ENCODE results near the gene PLPP6. TPM values are rescaled to one million over a fixed set of nuclear protein-coding genes. Genes with fewer than 3 reads are reported as not detected.

The PLPP6 gene
- total and polyA plus RNA-seq, 2 donors (not counting 1 experiment from before 2014, with no cell fraction given): 8.9 to 9.1 TPM

DNA sequence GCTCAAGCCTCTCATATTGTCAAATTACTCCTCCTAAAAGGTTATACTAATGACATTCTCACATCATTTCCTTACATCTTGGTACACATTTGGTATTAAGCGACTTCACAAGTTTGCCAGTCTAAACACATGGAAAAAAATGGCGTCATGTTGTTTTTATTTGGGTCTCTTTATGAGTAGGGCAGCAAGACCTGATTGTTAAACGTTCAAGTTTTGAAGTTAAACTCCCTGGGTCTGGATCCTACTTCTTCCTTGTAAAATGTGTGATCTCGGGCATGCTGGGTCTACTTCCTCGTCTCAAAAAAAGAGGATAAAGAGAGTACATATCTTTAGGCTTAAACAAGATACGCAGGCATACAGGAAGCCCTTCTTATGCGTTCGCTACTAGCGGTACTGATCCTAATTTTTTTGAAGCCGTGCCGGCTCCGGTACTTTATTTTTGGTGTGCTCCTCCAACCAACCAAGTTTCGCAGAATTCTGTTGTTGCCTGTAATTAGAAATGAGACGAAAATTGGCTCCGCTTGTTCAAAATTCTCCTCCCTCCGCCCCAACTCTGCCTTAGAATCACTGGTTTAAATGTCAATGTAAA, 16.7 kb downstream of the PLPP6 start:
- H3K9ac ChIP-seq (ENCODE audit: insufficient read depth, low read length): peak overlapping the region; percentile 68
- H4K20me1 ChIP-seq (ENCODE audit: control insufficient read depth, extremely low read depth, insufficient read depth, low read length): no peaks in the 10 kb centered on the region
- H3K4me2 ChIP-seq (ENCODE audit: extremely low read depth, insufficient read depth, low read length): peak overlapping the region; percentile 55
- H3K36me3 ChIP-seq (ENCODE audit: control insufficient read depth, insufficient read depth, low read length): no peaks in the 10 kb centered on the region
- DNase-seq (ENCODE audit: low read depth in 2 of 2): peak; percentile 35 to 67
- TF ChIP-seq EZH2 (IDR thresholded peaks at IDR 0.05; ENCODE audit: low read length, missing control alignments) (no peak), CTCF (conservative IDR thresholded peaks at IDR 0.05 in 1 of 2, IDR thresholded peaks at IDR 0.05 in 1 of 2; ENCODE audit: low read depth in 1 of 2, low read length in 2 of 2) (no peak)
- H3K4me1 ChIP-seq (ENCODE audit: control insufficient read depth, extremely low read depth, insufficient read depth, low read length): peaks cover 4% of the 10 kb centered on the region
- H3K79me2 ChIP-seq (ENCODE audit: control insufficient read depth, insufficient read depth, low read length): peaks cover 31% of the 10 kb centered on the region
- peak overlapping the region; percentile 58 to 95 (median 87) for H3K4me3 ChIP-seq (replicated peaks in 1 of 4; ENCODE audit: control extremely low read depth in 1 of 4, insufficient read depth in 1 of 4, low read depth in 3 of 4, low read length in 4 of 4)
- peak overlapping the region; percentile 22 for H2AFZ ChIP-seq (ENCODE audit: low read length)
- H3K27ac ChIP-seq (ENCODE audit: insufficient read depth, low read length): peak overlapping the region; percentile 80
- H3K9me3 ChIP-seq (ENCODE audit: control insufficient read depth, insufficient read depth, low read depth, low read length): no peaks in the 10 kb centered on the region
- H3K27me3 ChIP-seq (ENCODE audit: control insufficient read depth, insufficient read depth, low read length): no peaks in the 10 kb centered on the region

DNA sequence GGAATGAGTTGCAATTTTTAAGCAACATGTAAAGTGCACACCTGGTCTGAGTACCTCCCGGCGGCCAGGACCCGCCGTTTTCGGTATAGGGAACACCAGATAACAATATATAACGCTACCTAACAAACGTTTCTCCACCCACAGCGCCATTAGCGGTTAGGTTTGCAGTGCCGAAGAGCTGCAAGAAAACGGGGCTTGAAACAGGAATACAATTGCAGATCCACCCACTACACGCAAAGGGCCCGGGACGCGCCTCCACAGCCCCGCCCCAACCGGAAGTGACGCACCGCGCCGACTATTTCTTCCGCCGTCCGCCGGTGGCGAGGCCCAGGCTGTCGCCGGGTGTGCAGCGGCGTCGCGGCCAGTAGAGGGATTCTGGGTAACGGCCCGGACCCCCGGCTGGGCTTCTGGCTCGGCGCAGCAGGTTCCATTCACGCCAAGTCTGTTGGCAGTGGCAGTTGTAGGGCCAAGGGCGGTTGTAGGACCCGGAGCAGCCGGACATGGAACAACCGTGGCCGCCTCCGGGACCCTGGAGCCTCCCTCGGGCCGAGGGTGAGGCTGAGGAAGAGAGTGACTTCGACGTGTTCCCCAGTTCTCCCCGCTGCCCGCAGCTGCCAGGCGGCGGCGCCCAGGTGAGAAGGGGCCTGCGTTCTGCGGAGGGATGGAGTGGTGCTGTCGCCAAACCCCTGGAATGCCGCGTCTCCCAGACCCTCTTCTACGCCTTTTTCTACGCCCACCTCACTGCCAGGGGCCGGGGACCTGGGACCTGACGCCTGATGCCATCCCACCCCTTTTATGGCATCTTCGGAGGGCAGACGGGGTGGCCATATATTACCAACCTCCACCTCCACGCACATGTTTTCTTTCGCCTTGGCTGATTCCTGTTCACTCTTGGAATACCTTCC, 17.4 kb downstream of the PLPP6 start, which contains the start of gene CDC37L1:
Gene CDC37L1, plus strand, starts transcription at position 302 of the 905 bp plus-strand sequence. Its CDS starts 199 bp downstream, at position 501.
- Histone ChIP-seq H3K9ac (ENCODE audit: insufficient read depth, low read length) (peak within 1 kb of the TSS; percentile 91), H3K9me3 (ENCODE audit: control insufficient read depth, insufficient read depth, low read depth, low read length) (no peaks in the 10 kb centered on the region), H2AFZ (ENCODE audit: low read length) (peak within 1 kb of the TSS; percentile 37), H4K20me1 (ENCODE audit: control insufficient read depth, extremely low read depth, insufficient read depth, low read length) (no peaks in the 10 kb centered on the region), H3K27ac (ENCODE audit: insufficient read depth, low read length) (peak within 1 kb of the TSS; percentile 80), H3K4me2 (ENCODE audit: extremely low read depth, insufficient read depth, low read length) (peak within 1 kb of the TSS; percentile 80), H3K4me3 (replicated peaks in 1 of 4; ENCODE audit: control extremely low read depth in 1 of 4, insufficient read depth in 1 of 4, low read depth in 3 of 4, low read length in 4 of 4) (peak within 1 kb of the TSS; percentile 58 to 95 (median 87)), H3K36me3 (ENCODE audit: control insufficient read depth, insufficient read depth, low read length) (no peaks in the 10 kb centered on the region), H3K27me3 (ENCODE audit: control insufficient read depth, insufficient read depth, low read length) (no peaks in the 10 kb centered on the region), H3K79me2 (ENCODE audit: control insufficient read depth, insufficient read depth, low read length) (peaks cover 32% of the 10 kb centered on the region), H3K4me1 (ENCODE audit: control insufficient read depth, extremely low read depth, insufficient read depth, low read length) (peaks cover 4% of the 10 kb centered on the region)
- TF ChIP-seq EZH2 (IDR thresholded peaks at IDR 0.05; ENCODE audit: low read length, missing control alignments) (no peak), CTCF (conservative IDR thresholded peaks at IDR 0.05 in 1 of 2, IDR thresholded peaks at IDR 0.05 in 1 of 2; ENCODE audit: low read depth in 1 of 2, low read length in 2 of 2) (peak; percentile 51)
- peak; percentile 94 to 97 for DNase-seq (ENCODE audit: low read depth in 2 of 2)

GRCh38 chr9:4680173-4680525, 18.1 kb downstream of the PLPP6 start:
- Histone ChIP-seq H3K9me3 (ENCODE audit: control insufficient read depth, insufficient read depth, low read depth, low read length) (no peaks in the 10 kb centered on the region), H4K20me1 (ENCODE audit: control insufficient read depth, extremely low read depth, insufficient read depth, low read length) (no peaks in the 10 kb centered on the region), H3K4me1 (ENCODE audit: control insufficient read depth, extremely low read depth, insufficient read depth, low read length) (peaks cover 4% of the 10 kb centered on the region), H3K9ac (ENCODE audit: insufficient read depth, low read length) (peak overlapping the region; percentile 91), H3K4me3 (replicated peaks in 1 of 4; ENCODE audit: control extremely low read depth in 1 of 4, insufficient read depth in 1 of 4, low read depth in 3 of 4, low read length in 4 of 4) (peak overlapping the region; percentile 58 to 95 (median 87)), H3K27me3 (ENCODE audit: control insufficient read depth, insufficient read depth, low read length) (no peaks in the 10 kb centered on the region), H2AFZ (ENCODE audit: low read length) (peak overlapping the region; percentile 37), H3K4me2 (ENCODE audit: extremely low read depth, insufficient read depth, low read length) (peak overlapping the region; percentile 80), H3K27ac (ENCODE audit: insufficient read depth, low read length) (peak overlapping the region; percentile 80), H3K79me2 (ENCODE audit: control insufficient read depth, insufficient read depth, low read length) (peaks cover 34% of the 10 kb centered on the region), H3K36me3 (ENCODE audit: control insufficient read depth, insufficient read depth, low read length) (no peaks in the 10 kb centered on the region)
- DNase-seq (ENCODE audit: low read depth in 2 of 2): peak; percentile 13 to 22
- TF ChIP-seq CTCF (conservative IDR thresholded peaks at IDR 0.05 in 1 of 2, IDR thresholded peaks at IDR 0.05 in 1 of 2; ENCODE audit: low read depth in 1 of 2, low read length in 2 of 2) (no peak), EZH2 (IDR thresholded peaks at IDR 0.05; ENCODE audit: low read length, missing control alignments) (no peak)

All from fibroblast of lung (primary cell).